Calu3 (cell line): ENCODE results near the gene POLE3. TPM values are rescaled to one million over a fixed set of nuclear protein-coding genes. Genes with fewer than 3 reads are reported as not detected.
"Not testable (repeated sequence)": the region's sequence is repeated elsewhere in the genome, so short reads cannot be mapped to it uniquely, and the experiment has no call there.

Source experiments
- BruUV-seq: library from RNA; stranded (reverse); fragments of 400-500 nt; replicated peaks from 2 replicates; lab custom pipeline; 2021; lab: Mats Ljungman, UMichigan
- CTCF ChIA-PET: fragments of 300-600 bp; sonication (Branson Sonifier 250); formaldehyde crosslinking; loops from one replicate; lab custom pipeline; 2022; ENCODE audit warnings: antibody characterized with exemption; lab: Charles Lee
- DNase-seq: peaks from one replicate; pipeline ENCODE4 v3.0.0; 2022
- H3K27ac Mint-ChIP-seq: one replicate; pipeline ENCODE4 v1.8.0; 2022; ENCODE audit warnings: mixed read lengths; ENCODE audit not compliant: unreplicated experiment
- H3K27me3 Mint-ChIP-seq: one replicate; pipeline ENCODE4 v1.8.0; 2022; ENCODE audit warnings: mixed read lengths; ENCODE audit not compliant: unreplicated experiment
- H3K36me3 Mint-ChIP-seq: one replicate; pipeline ENCODE4 v1.8.0; 2022; ENCODE audit warnings: mild to moderate bottlenecking, moderate library complexity, mixed read lengths; ENCODE audit not compliant: insufficient read depth, unreplicated experiment
- H3K4me1 Mint-ChIP-seq: one replicate; pipeline ENCODE4 v1.8.0; 2022; ENCODE audit warnings: mild to moderate bottlenecking, low read depth, mixed read lengths; ENCODE audit not compliant: unreplicated experiment
- H3K4me3 Mint-ChIP-seq: one replicate; pipeline ENCODE4 v1.8.0; 2022; ENCODE audit warnings: mild to moderate bottlenecking, low read depth, moderate library complexity, mixed read lengths; ENCODE audit not compliant: unreplicated experiment
- H3K9me3 Mint-ChIP-seq: one replicate; pipeline ENCODE4 v1.8.0; 2022; ENCODE audit warnings: low read depth, mixed read lengths; ENCODE audit not compliant: unreplicated experiment
- CTCF ChIP-seq: fragments of 200-600 bp; IDR thresholded peaks from one replicate; pipeline ENCODE4 v1.8.0; 2022; ENCODE audit warnings: antibody characterized with exemption; ENCODE audit not compliant: unreplicated experiment
- intact Hi-C: fragments of 100-400 bp; cut with micrococcal nuclease; formaldehyde crosslinking; loops from one replicate; pipeline ENCODE4 v1.10.0; 2022; ENCODE audit not compliant: unreplicated experiment
- total RNA-seq: library from RNA; stranded (reverse); gene quantifications from 2 replicates; pipeline ENCODE4 v1.2.3, GENCODE V29; 2022

The POLE3 gene
- total RNA-seq, 1 experiment from 2014 or later, result 37.7 TPM

DNA sequence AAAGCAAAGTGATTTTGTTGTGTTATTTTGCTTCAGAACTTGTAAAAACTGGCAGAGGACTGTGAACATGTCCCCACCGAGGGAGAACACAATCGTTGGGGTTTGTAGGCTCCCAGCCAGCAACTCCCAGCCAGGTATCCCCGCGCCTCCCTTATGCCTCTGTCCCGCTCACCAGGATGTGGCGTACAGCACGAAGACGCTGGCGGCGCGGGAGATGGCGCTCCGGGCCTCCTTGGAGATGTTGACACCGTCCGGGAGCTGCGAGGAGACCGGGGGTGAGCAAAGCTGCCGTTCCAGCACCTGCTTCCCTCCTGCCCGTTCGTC is 630 bp downstream of the POLE3 start:
- intact Hi-C loops, result no loop called here
- DNase-seq, result no peak
- H3K36me3 Mint-ChIP-seq, result peaks cover 31% of the 10 kb centered on the region
- H3K4me3 Mint-ChIP-seq, result peak overlapping the region; percentile 95
- peak overlapping the region; percentile 97 for H3K27ac Mint-ChIP-seq
- no peak for TF ChIP-seq CTCF
- H3K9me3 Mint-ChIP-seq, result no peaks in the 10 kb centered on the region
- CTCF ChIA-PET, result interaction anchor here (0.7 to 1.3 kb wide), 4 partner anchors 9 to 248 kb away, joined by 3 to 8 read pairs (median 3); partner anchors contain the start of gene ALAD
- BruUV-seq, result no TSS peak
- peaks cover 9% of the 10 kb centered on the region for H3K4me1 Mint-ChIP-seq
- no peaks in the 10 kb centered on the region for H3K27me3 Mint-ChIP-seq

- Mint-ChIP-seq H3K36me3 (peaks cover 31% of the 10 kb centered on the region), H3K27me3 (no peaks in the 10 kb centered on the region), H3K4me3 (peak overlapping the region; percentile 95), H3K4me1 (peaks cover 9% of the 10 kb centered on the region), H3K9me3 (no peaks in the 10 kb centered on the region), H3K27ac (no peak overlapping the region)
- CTCF ChIA-PET, result interaction anchor here (1.0 to 1.3 kb wide), 3 partner anchors 9 to 248 kb away, joined by 3 to 8 read pairs (median 3); partner anchors contain the start of gene ALAD
- no peak for DNase-seq
- BruUV-seq, result TSS peak; percentile 66
- TF ChIP-seq CTCF, result no peak
- intact Hi-C loops, result no loop called here
Observed at GRCh38 chr9:113409481-113409880, 994 bp downstream of the POLE3 start.

- TF ChIP-seq CTCF, result peak; percentile 68
- peaks cover 10% of the 10 kb centered on the region for H3K4me1 Mint-ChIP-seq
- not testable (repeated sequence) for H3K27ac Mint-ChIP-seq, H3K4me3 Mint-ChIP-seq, BruUV-seq, H3K9me3 Mint-ChIP-seq, H3K27me3 Mint-ChIP-seq
- DNase-seq, result peak; percentile 57
- peaks cover 31% of the 10 kb centered on the region for H3K36me3 Mint-ChIP-seq
- CTCF ChIA-PET, result interaction anchor here (0.6 kb wide), 1 partner anchor 111 kb away, joined by 4 read pairs; no protein-coding TSS in a partner anchor
- intact Hi-C loops, result loop anchor here (1.0 kb wide), 2 partner anchors 98 to 133 kb away; no protein-coding TSS in a partner anchor
Observed at GRCh38 chr9:113406873-113407511, 3.5 kb downstream of the POLE3 start.

- DNase-seq, intact Hi-C loops: not testable (repeated sequence)
Observed at GRCh38 chr9:113406353-113406752, 4.1 kb downstream of the POLE3 start.

GRCh38 chr9:113403646-113404045 is 6.8 kb downstream of the POLE3 start:
- no peaks in the 10 kb centered on the region for H3K9me3 Mint-ChIP-seq
- TF ChIP-seq CTCF, result no peak
- H3K27ac Mint-ChIP-seq, result no peak overlapping the region
- BruUV-seq, result no TSS peak
- no peak overlapping the region for H3K4me3 Mint-ChIP-seq
- CTCF ChIA-PET, result interaction anchor here (0.5 to 0.7 kb wide), 2 partner anchors 92 to 264 kb away, joined by 3 to 4 read pairs; no protein-coding TSS in a partner anchor
- no peaks in the 10 kb centered on the region for H3K27me3 Mint-ChIP-seq
- peaks cover 21% of the 10 kb centered on the region for H3K4me1 Mint-ChIP-seq
- intact Hi-C loops, result loop anchor here (5.0 kb wide), 1 partner anchor 61 kb away; the partner anchor contains the start of gene WDR31
- no peak for DNase-seq
- peaks cover 17% of the 10 kb centered on the region for H3K36me3 Mint-ChIP-seq

More at GRCh38 chr9:113406353-113406752, 4.1 kb downstream of the POLE3 start:
- not testable (repeated sequence) for H3K27ac Mint-ChIP-seq, H3K27me3 Mint-ChIP-seq, H3K9me3 Mint-ChIP-seq, H3K4me3 Mint-ChIP-seq, BruUV-seq
- CTCF ChIA-PET, result interaction anchor here (0.6 kb wide), 1 partner anchor 111 kb away, joined by 4 read pairs; no protein-coding TSS in a partner anchor
- Mint-ChIP-seq H3K4me1 (peaks cover 17% of the 10 kb centered on the region), H3K36me3 (peaks cover 30% of the 10 kb centered on the region)
